HepG2 (cell line): ENCODE measurements around the gene ID3. TPM values are rescaled to one million over a fixed set of nuclear protein-coding genes. Genes with fewer than 3 reads are reported as not detected.

Source experiments
- EHMT2 ChIP-seq: fragments of 200-600 bp; sonication (generic); IDR thresholded peaks from 2 replicates; pipeline ENCODE4 v1.7.0; 2017; ENCODE audit warnings: antibody characterized with exemption, low read depth, low read length, borderline replicate concordance
- HES4 ChIP-seq: sonication (generic); formaldehyde crosslinking; IDR thresholded peaks from 2 replicates; pipeline ENCODE4 v1.9.0; 2021; ENCODE audit warnings: mild to moderate bottlenecking, missing genetic modification reagents, borderline replicate concordance
- HIC2 ChIP-seq: sonication (generic); formaldehyde crosslinking; IDR thresholded peaks from 2 replicates; pipeline ENCODE4 v1.9.0; 2022; ENCODE audit warnings: low read depth, missing genetic modification reagents
- HNRNPH1 ChIP-seq: fragments of 200-400 bp; formaldehyde crosslinking; optimal IDR thresholded peaks from 2 replicates; pipeline ENCODE3; 2017; ENCODE audit warnings: mild to moderate bottlenecking, low read depth, low read length
- IRF2 ChIP-seq: IDR thresholded peaks from 2 replicates; pipeline ENCODE4 v1.6.1; 2018; ENCODE audit warnings: missing genetic modification reagents, missing compliant biosample characterization
- IRX3 ChIP-seq: sonication (generic); formaldehyde crosslinking; IDR thresholded peaks from 2 replicates; pipeline ENCODE4 v1.8.1; 2023; ENCODE audit warnings: mild to moderate bottlenecking, low read depth, missing genetic modification reagents, borderline replicate concordance
- NPAS2 ChIP-seq: sonication (generic); formaldehyde crosslinking; IDR thresholded peaks from 2 replicates; pipeline ENCODE4 v1.8.0; 2022; ENCODE audit warnings: mild to moderate bottlenecking, missing genetic modification reagents, borderline replicate concordance
- RCOR2 ChIP-seq: IDR thresholded peaks from 2 replicates; pipeline ENCODE4 v1.6.1; 2016; ENCODE audit warnings: missing biosample characterization, missing genetic modification reagents
- RFXAP ChIP-seq: sonication (generic); formaldehyde crosslinking; IDR thresholded peaks from 2 replicates; pipeline ENCODE4 v1.4.0; 2020; ENCODE audit warnings: missing genetic modification reagents, borderline replicate concordance
- SIN3A ChIP-seq: IDR thresholded peaks from 2 replicates; pipeline ENCODE4 v1.6.1; 2011; ENCODE audit warnings: low read depth, mild to moderate bottlenecking, control low read depth, low read length, borderline replicate concordance
- ZBTB33 ChIP-seq: sonication (generic); formaldehyde crosslinking; IDR thresholded peaks from 2 replicates; pipeline ENCODE4 v1.4.0; 2020; ENCODE audit warnings: missing genetic modification reagents
- ZHX1 ChIP-seq: sonication (generic); formaldehyde crosslinking; IDR thresholded peaks from 2 replicates; pipeline ENCODE4 v1.8.1; 2022; ENCODE audit warnings: low read depth, mild to moderate bottlenecking, missing genetic modification reagents
- ZNF207 ChIP-seq: fragments of 450-650 bp; IDR thresholded peaks from 2 replicates; pipeline ENCODE4 v1.6.1; 2016; ENCODE audit warnings: antibody characterized with exemption, borderline replicate concordance
- ZNF343 ChIP-seq: sonication (generic); formaldehyde crosslinking; IDR thresholded peaks from 2 replicates; pipeline ENCODE4 v1.4.0; 2020; ENCODE audit warnings: mild to moderate bottlenecking, missing genetic modification reagents
- ZNF674 ChIP-seq: sonication (generic); formaldehyde crosslinking; IDR thresholded peaks from 2 replicates; pipeline ENCODE4 v1.5.0; 2020; ENCODE audit warnings: low read depth, mild to moderate bottlenecking, missing genetic modification reagents
- polyA plus RNA-seq, 8 experiments: library from polyadenylated mRNA; depleted of rRNA in 3 of 8; stranded (reverse) in 7 of 8; unstranded in 1 of 8; fragments of >200 nt; fragmentation: Illumina TruSeq in 4 of 8; extraction: Trizol in 4 of 8; gene quantifications; 2 replicates each; pipeline versions ENCODE4 v1.2.1 to v1.2.3, GENCODE V29; 2011 to 2016; ENCODE audit warnings: low read depth in 4 of 8, missing spikeins in 1 of 8, mixed read lengths in 1 of 8; ENCODE audit not compliant: insufficient read depth in 1 of 8
- total RNA-seq, 5 experiments: library from RNA; depleted of rRNA; stranded (reverse); fragments of >200 nt; fragmentation: Illumina TruSeq; extraction: Trizol; gene quantifications; 2 replicates each; pipeline ENCODE4 v1.2.3, GENCODE V29; 2016; ENCODE audit warnings: low read depth in 1 of 5
- TF ChIP-seq, protein P1 (sequence below): sonication (generic); formaldehyde crosslinking; IDR thresholded peaks from 2 replicates; pipeline ENCODE4 v1.5.0; 2020; ENCODE audit warnings: mild to moderate bottlenecking, missing genetic modification reagents, borderline replicate concordance
- TF ChIP-seq, protein P2 (sequence below): sonication (generic); formaldehyde crosslinking; IDR thresholded peaks from 2 replicates; pipeline ENCODE4 v1.4.0; 2020; ENCODE audit warnings: missing genetic modification reagents
- TF ChIP-seq, protein P3 (sequence below): sonication (generic); formaldehyde crosslinking; IDR thresholded peaks from 2 replicates; pipeline ENCODE4 v1.8.0; 2022; ENCODE audit warnings: mild to moderate bottlenecking, missing genetic modification reagents, moderate library complexity

ID3 gene
- total and polyA plus RNA-seq, 2 of the 13 experiments (the other 11 are each of a cell fraction or from before 2014, with no cell fraction given), result 64.8 to 115 TPM

- TF ChIP-seq ZNF674 (no peak), HNRNPH1 (no peak), ZHX1 (CRISPR knock-in tag) (no peak), RFXAP (CRISPR knock-in tag) (no peak), ZNF343 (CRISPR knock-in tag) (no peak), EHMT2 (no peak), ZBTB33 (CRISPR knock-in tag) (peak; percentile 73), ZNF207 (no peak), NPAS2 (CRISPR knock-in tag) (no peak), HES4 (CRISPR knock-in tag) (no peak), IRF2 (CRISPR knock-in tag) (0 out of 2 replicates have a peak, but pooled peaks have one; percentile 43), SIN3A (no peak), HIC2 (CRISPR knock-in tag) (no peak), RCOR2 (CRISPR knock-in tag) (0 out of 2 replicates have a peak, but pooled peaks have one; percentile 36), IRX3 (CRISPR knock-in tag) (no peak)
- TF ChIP-seq, protein P1, sequence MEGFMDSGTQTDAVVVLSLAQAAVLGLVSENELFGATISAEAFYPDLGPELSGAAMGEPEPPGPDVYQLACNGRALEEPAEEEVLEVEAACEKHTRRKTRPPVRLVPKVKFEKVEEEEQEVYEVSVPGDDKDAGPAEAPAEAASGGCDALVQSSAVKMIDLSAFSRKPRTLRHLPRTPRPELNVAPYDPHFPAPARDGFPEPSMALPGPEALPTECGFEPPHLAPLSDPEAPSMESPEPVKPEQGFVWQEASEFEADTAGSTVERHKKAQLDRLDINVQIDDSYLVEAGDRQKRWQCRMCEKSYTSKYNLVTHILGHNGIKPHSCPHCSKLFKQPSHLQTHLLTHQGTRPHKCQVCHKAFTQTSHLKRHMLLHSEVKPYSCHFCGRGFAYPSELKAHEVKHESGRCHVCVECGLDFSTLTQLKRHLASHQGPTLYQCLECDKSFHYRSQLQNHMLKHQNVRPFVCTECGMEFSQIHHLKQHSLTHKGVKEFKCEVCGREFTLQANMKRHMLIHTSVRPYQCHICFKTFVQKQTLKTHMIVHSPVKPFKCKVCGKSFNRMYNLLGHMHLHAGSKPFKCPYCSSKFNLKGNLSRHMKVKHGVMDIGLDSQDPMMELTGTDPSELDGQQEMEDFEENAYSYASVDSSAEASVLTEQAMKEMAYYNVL (CRISPR knock-in tag), result no peak
- TF ChIP-seq, protein P2, sequence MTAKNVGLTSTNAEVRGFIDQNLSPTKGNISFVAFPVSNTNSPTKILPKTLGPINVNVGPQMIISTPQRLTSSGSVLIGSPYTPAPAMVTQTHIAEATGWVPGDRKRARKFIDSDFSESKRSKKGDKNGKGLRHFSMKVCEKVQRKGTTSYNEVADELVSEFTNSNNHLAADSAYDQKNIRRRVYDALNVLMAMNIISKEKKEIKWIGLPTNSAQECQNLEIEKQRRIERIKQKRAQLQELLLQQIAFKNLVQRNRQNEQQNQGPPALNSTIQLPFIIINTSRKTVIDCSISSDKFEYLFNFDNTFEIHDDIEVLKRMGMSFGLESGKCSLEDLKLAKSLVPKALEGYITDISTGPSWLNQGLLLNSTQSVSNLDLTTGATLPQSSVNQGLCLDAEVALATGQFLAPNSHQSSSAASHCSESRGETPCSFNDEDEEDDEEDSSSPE (CRISPR knock-in tag), result 0 out of 2 replicates have a peak, but pooled peaks have one; percentile 34
- TF ChIP-seq, protein P3, sequence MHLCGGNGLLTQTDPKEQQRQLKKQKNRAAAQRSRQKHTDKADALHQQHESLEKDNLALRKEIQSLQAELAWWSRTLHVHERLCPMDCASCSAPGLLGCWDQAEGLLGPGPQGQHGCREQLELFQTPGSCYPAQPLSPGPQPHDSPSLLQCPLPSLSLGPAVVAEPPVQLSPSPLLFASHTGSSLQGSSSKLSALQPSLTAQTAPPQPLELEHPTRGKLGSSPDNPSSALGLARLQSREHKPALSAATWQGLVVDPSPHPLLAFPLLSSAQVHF, result no peak
Measured at GRCh38 chr1:23539698-23540266, 19.5 kb downstream of the ID3 start (continued).
